Sigmoid colon (tissue), 7 donors: ENCODE measurements around the gene FBXW2. TPM values are rescaled to one million over a fixed set of nuclear protein-coding genes. Genes with fewer than 3 reads are reported as not detected.
A peak's percentile ranks its signal among the peaks of the same experiment; 100 is the strongest.

Experiments
- DNase-seq: peaks from one replicate; pipeline ENCODE4 v3.0.0-alpha.2; 2019
- H3K27ac ChIP-seq, 4 donors: fragments of 200-600 bp; sonication (generic); one replicate each; pipeline ENCODE4 v1.5.1; 2016 to 2019; ENCODE audit warnings: mild to moderate bottlenecking in 1 of 4
- H3K27me3 ChIP-seq, 3 donors: fragments of 200-600 bp; sonication (generic); one replicate each; pipeline ENCODE4 v1.5.1; 2019; ENCODE audit warnings: mild to moderate bottlenecking in 1 of 3
- H3K36me3 ChIP-seq, 4 donors: fragments of 200-600 bp; sonication (generic); one replicate each; pipeline ENCODE4 v1.5.1; 2016 to 2019
- H3K4me1 ChIP-seq, 4 donors: fragments of 200-600 bp; sonication (generic); one replicate each; pipeline ENCODE4 v1.5.1; 2017 to 2019
- H3K4me3 ChIP-seq, 4 donors: fragments of 200-600 bp; sonication (generic); one replicate each; pipeline ENCODE4 v1.5.1; 2017 to 2019; ENCODE audit warnings: mild to moderate bottlenecking in 2 of 4, moderate library complexity in 1 of 4
- H3K9me3 ChIP-seq, 4 donors: fragments of 200-600 bp in 3 of 4; sonication (generic) in 3 of 4; one replicate each; pipeline versions ENCODE4 v1.5.1 to v1.6.1; 2013 to 2019
- CTCF ChIP-seq, 4 experiments: fragments of 450-650 bp in 3 of 4; fragments of 200-600 bp in 1 of 4; IDR thresholded peaks; one replicate each; pipeline ENCODE4 v1.5.1; 2016 to 2019; ENCODE audit warnings: antibody characterized with exemption in 4 of 4, mild to moderate bottlenecking in 3 of 4, moderate library complexity in 2 of 4
- EP300 ChIP-seq, 4 donors: sonication (generic); formaldehyde crosslinking; IDR thresholded peaks; one replicate each; pipeline ENCODE4 v1.6.1; 2017; ENCODE audit warnings: antibody characterized with exemption in 4 of 4
- POLR2A ChIP-seq, 2 donors: fragments of 450-650 bp; IDR thresholded peaks; one replicate each; pipeline ENCODE4 v1.6.1; 2016; ENCODE audit warnings: antibody characterized with exemption in 2 of 2, mild to moderate bottlenecking in 2 of 2, moderate library complexity in 2 of 2
- POLR2AphosphoS5 ChIP-seq, 4 donors: sonication (generic); formaldehyde crosslinking; IDR thresholded peaks; one replicate each; pipeline ENCODE4 v1.6.1; 2017; ENCODE audit warnings: antibody characterized with exemption in 4 of 4
- WGBS, 2 donors: extraction: QIAGEN DNeasy Blood & Tissue Kit; methylation state at CpG; one replicate each; pipeline ENCODE4 v1.1.7; 2013; 5-methylcytosine and 5-hydroxymethylcytosine counted together
- intact Hi-C: fragments of 100-400 bp; cut with DNase I; formaldehyde crosslinking; loops from one replicate; pipeline ENCODE4 v1.15.1; 2023
- polyA plus RNA-seq, 3 donors: library from polyadenylated mRNA; stranded (reverse); fragments of 200-250 nt; gene quantifications; one replicate each; pipeline ENCODE4 v1.2.3, GENCODE V29; 2013
- total RNA-seq, 4 donors: library from RNA; depleted of rRNA; stranded (reverse); fragments of >200 nt; gene quantifications; one replicate each; pipeline ENCODE4 v1.1.0, GENCODE V29; 2016
- donor health status: healthy with polysubstance abuse.
- donor health status: Bipolar disorder and iron deficiency.
- donor health status: healthy.

FBXW2 gene
- total and polyA plus RNA-seq, 7 donors: 10.2 to 61.8 (median 30.9) TPM

GRCh38 chr9:120734607-120735410 is 58.4 kb downstream of the FBXW2 start:
- Histone ChIP-seq H3K4me1 (peaks cover 0 to 18% (median 13%) of the 10 kb centered on the region in 4 donors), H3K4me3 (no peak overlapping the region), H3K36me3 (no peaks in the 10 kb centered on the region), H3K9me3 (no peaks in the 10 kb centered on the region), H3K27ac (peak overlapping the region in 3 of 4 donors; percentile 30 to 54 (median 41)), H3K27me3 (no peaks in the 10 kb centered on the region)
- TF ChIP-seq CTCF (IDR thresholded peaks at IDR 0.05) (no peak), EP300 (IDR thresholded peaks at IDR 0.05) (no peak), POLR2A (IDR thresholded peaks at IDR 0.05) (no peak), POLR2AphosphoS5 (IDR thresholded peaks at IDR 0.05) (no peak)
- no peak for DNase-seq
- intact Hi-C loops: no loop called here
- WGBS, 2 donors: 34 to 36% methylated on average over 2 of the region's 2 CpGs

- intact Hi-C loops: no loop called here
- H3K27me3 ChIP-seq: no peaks in the 10 kb centered on the region
- peaks cover 0 to 18% (median 13%) of the 10 kb centered on the region in 4 donors for H3K4me1 ChIP-seq
- no peak for DNase-seq
- WGBS, 2 donors: 90 to 91% methylated on average over 5 of the region's 5 CpGs
- no peak overlapping the region for H3K27ac ChIP-seq
- no peaks in the 10 kb centered on the region for H3K9me3 ChIP-seq
- TF ChIP-seq EP300 (IDR thresholded peaks at IDR 0.05) (no peak), POLR2A (IDR thresholded peaks at IDR 0.05) (no peak), CTCF (IDR thresholded peaks at IDR 0.05) (no peak), POLR2AphosphoS5 (IDR thresholded peaks at IDR 0.05) (no peak)
- no peak overlapping the region for H3K4me3 ChIP-seq
- H3K36me3 ChIP-seq: no peaks in the 10 kb centered on the region
These were observed 60.0 kb downstream of the FBXW2 start for GRCh38 chr9:120733190-120733589.

- H3K4me3 ChIP-seq: no peak overlapping the region
- no peaks in the 10 kb centered on the region for H3K36me3 ChIP-seq
- 82 to 85% methylated on average over 7 of the region's 7 CpGs for WGBS, 2 donors
- peaks cover 0 to 18% (median 13%) of the 10 kb centered on the region in 4 donors for H3K4me1 ChIP-seq
- DNase-seq: no peak
- H3K9me3 ChIP-seq: no peaks in the 10 kb centered on the region
- intact Hi-C loops: no loop called here
- H3K27ac ChIP-seq: peak overlapping the region in 1 of 4 donors; percentile 29
- TF ChIP-seq CTCF (IDR thresholded peaks at IDR 0.05) (no peak), POLR2AphosphoS5 (IDR thresholded peaks at IDR 0.05) (peak in 1 of 4 donors; percentile 11), POLR2A (IDR thresholded peaks at IDR 0.05) (no peak), EP300 (IDR thresholded peaks at IDR 0.05) (no peak)
- H3K27me3 ChIP-seq: no peaks in the 10 kb centered on the region
These were observed 62.3 kb downstream of the FBXW2 start for GRCh38 chr9:120730654-120731514.

- no peak for DNase-seq
- H3K4me1 ChIP-seq: peaks cover 0 to 13% (median 11%) of the 10 kb centered on the region in 4 donors
- intact Hi-C loops: no loop called here
- H3K36me3 ChIP-seq: no peaks in the 10 kb centered on the region
- H3K27ac ChIP-seq: no peak overlapping the region
- no peak overlapping the region for H3K4me3 ChIP-seq
- no peaks in the 10 kb centered on the region for H3K9me3 ChIP-seq
- TF ChIP-seq POLR2A (IDR thresholded peaks at IDR 0.05): no peak
- TF ChIP-seq EP300 (IDR thresholded peaks at IDR 0.05): no peak
- no peak for TF ChIP-seq CTCF (IDR thresholded peaks at IDR 0.05)
- no peak for TF ChIP-seq POLR2AphosphoS5 (IDR thresholded peaks at IDR 0.05)
- 62 to 77% methylated on average over 5 of the region's 5 CpGs for WGBS, 2 donors
- H3K27me3 ChIP-seq: no peaks in the 10 kb centered on the region
These were observed 63.4 kb downstream of the FBXW2 start for GRCh38 chr9:120729791-120730241.
